DOHH2 (cell line): ENCODE measurements around the gene NR1I3.

ENCODE experiments used
- EZH2phosphoT487 ChIP-seq: fragments of 200-600 bp; sonication (generic); IDR thresholded peaks from 2 replicates; pipeline ENCODE4 v1.6.1; 2017; ENCODE audit warnings: borderline replicate concordance, mild to moderate bottlenecking, antibody characterized with exemption, low read length, moderate library complexity, mixed read lengths
- TF ChIP-seq, protein P1 (sequence below): fragments of 200-600 bp; sonication (generic); IDR thresholded peaks from one replicate; pipeline ENCODE4 v1.5.1; 2014; ENCODE audit warnings: antibody characterized with exemption, mild to moderate bottlenecking, low read depth, low read length; ENCODE audit not compliant: poor library complexity, severe bottlenecking

DNA sequence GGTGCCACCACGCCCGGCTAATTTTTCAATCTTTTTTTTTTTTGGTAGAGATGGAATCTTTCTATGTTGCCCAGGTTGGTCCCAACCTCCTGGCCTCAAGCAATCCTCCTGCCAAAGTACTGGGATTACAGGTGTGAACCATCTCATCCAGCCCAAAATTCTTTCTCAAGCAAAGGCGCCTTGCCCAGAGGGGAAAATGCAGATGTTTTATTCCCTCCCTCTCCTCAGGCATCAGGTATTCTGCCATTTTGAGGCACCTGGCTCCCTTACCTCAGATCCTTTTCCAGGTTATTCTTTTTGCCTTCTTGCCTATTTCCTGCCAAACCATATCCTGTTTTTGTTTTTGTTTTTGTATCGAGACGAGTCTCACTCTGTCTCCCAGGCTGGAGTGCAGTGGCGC, 49.6 kb downstream of the NR1I3 start:
- TF ChIP-seq, protein P1, sequence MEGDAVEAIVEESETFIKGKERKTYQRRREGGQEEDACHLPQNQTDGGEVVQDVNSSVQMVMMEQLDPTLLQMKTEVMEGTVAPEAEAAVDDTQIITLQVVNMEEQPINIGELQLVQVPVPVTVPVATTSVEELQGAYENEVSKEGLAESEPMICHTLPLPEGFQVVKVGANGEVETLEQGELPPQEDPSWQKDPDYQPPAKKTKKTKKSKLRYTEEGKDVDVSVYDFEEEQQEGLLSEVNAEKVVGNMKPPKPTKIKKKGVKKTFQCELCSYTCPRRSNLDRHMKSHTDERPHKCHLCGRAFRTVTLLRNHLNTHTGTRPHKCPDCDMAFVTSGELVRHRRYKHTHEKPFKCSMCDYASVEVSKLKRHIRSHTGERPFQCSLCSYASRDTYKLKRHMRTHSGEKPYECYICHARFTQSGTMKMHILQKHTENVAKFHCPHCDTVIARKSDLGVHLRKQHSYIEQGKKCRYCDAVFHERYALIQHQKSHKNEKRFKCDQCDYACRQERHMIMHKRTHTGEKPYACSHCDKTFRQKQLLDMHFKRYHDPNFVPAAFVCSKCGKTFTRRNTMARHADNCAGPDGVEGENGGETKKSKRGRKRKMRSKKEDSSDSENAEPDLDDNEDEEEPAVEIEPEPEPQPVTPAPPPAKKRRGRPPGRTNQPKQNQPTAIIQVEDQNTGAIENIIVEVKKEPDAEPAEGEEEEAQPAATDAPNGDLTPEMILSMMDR = no peak
- TF ChIP-seq EZH2phosphoT487 = no peak
